Prostate gland (tissue), 2 donors: ENCODE results near the gene MYCBP2. TPM values are rescaled to one million over a fixed set of nuclear protein-coding genes. Genes with fewer than 3 reads are reported as not detected.

Source experiments
- DNase-seq: peaks from one replicate; pipeline ENCODE4 v3.0.0-alpha.2; 2019; ENCODE audit warnings: low spot score
- H3K27ac ChIP-seq, 2 donors: fragments of 200-600 bp; sonication (generic); 2 replicates each; pipeline ENCODE4 v1.5.1; 2017 to 2019
- H3K27me3 ChIP-seq: fragments of 200-600 bp; sonication (generic); replicated peaks from 2 replicates; pipeline ENCODE4 v1.5.1; 2019; ENCODE audit not compliant: insufficient read depth
- H3K36me3 ChIP-seq, 2 donors: fragments of 200-600 bp; sonication (generic); 1 replicate in 1 of 2; 2 replicates in 1 of 2; pipeline versions ENCODE4 v1.5.1 to v1.8.1; 2017 to 2019
- H3K4me1 ChIP-seq: fragments of 200-600 bp; sonication (generic); replicated peaks from 2 replicates; pipeline ENCODE4 v1.5.1; 2019
- H3K4me3 ChIP-seq, 2 donors: fragments of 200-600 bp; sonication (generic); 2 replicates each; pipeline ENCODE4 v1.5.1; 2017 to 2019
- H3K9me3 ChIP-seq: fragments of 200-600 bp; sonication (generic); 2 replicates; pipeline ENCODE4 v1.5.1; 2017
- CTCF ChIP-seq, 4 experiments: fragments of 200-600 bp in 2 of 4; fragments of 450-650 bp in 2 of 4; sonication (generic) in 2 of 4; IDR thresholded peaks; 1 replicate in 3 of 4; 2 replicates in 1 of 4; pipeline ENCODE4 v1.5.1; 2016 to 2019; ENCODE audit warnings: antibody characterized with exemption in 4 of 4, mild to moderate bottlenecking in 2 of 4, moderate library complexity in 2 of 4
- POLR2A ChIP-seq: fragments of 450-650 bp; IDR thresholded peaks from one replicate; pipeline ENCODE4 v1.6.1; 2016; ENCODE audit warnings: antibody characterized with exemption, mild to moderate bottlenecking
- POLR2AphosphoS5 ChIP-seq: sonication (generic); formaldehyde crosslinking; IDR thresholded peaks from one replicate; pipeline ENCODE4 v1.6.1; 2017; ENCODE audit warnings: antibody characterized with exemption
- WGBS: methylation state at CpG from one replicate; pipeline ENCODE4 v1.1.5; 2018; 5-methylcytosine and 5-hydroxymethylcytosine counted together
- intact Hi-C: fragments of 100-400 bp; cut with DNase I; formaldehyde crosslinking; loops from one replicate; pipeline ENCODE4 v1.14.2; 2022
- total RNA-seq, 2 donors: library from RNA; depleted of rRNA; stranded (reverse); fragments of >200 nt; gene quantifications; one replicate each; pipeline ENCODE4 v1.1.0, GENCODE V29; 2016

The MYCBP2 gene
- 100 to 1,000 TPM; 127 to 132 TPM for total RNA-seq

GRCh38 chr13:77326905-77327604 is at the start of gene MYCBP2:
MYCBP2 (minus strand) TSS chr13:77327094; CDS start chr13:77326775, 319 bp downstream.
- peak; percentile 98 for DNase-seq
- no peaks in the 10 kb centered on the region for H3K4me1 ChIP-seq
- H3K9me3 ChIP-seq = no peaks in the 10 kb centered on the region
- TF ChIP-seq POLR2A = peak; percentile 92
- TF ChIP-seq POLR2AphosphoS5 = peak; percentile 99
- no peak for TF ChIP-seq CTCF (IDR thresholded peaks at IDR 0.05)
- under 1% methylated on average over 35 of the region's 35 CpGs for WGBS
- peak within 1 kb of the TSS; percentile 81 to 91 for H3K27ac ChIP-seq
- H3K36me3 ChIP-seq = no peaks in the 10 kb centered on the region
- no peaks in the 10 kb centered on the region for H3K27me3 ChIP-seq
- H3K4me3 ChIP-seq = peak within 1 kb of the TSS; percentile 88 to 91
- intact Hi-C loops = loop anchor here (2.0 to 10.0 kb wide), 2 partner anchors 62 to 300 kb away; partner anchors contain the start of gene FBXL3

- no peak for TF ChIP-seq CTCF (IDR thresholded peaks at IDR 0.05)
- no peak for TF ChIP-seq POLR2A
- no peak for TF ChIP-seq POLR2AphosphoS5
- H3K27me3 ChIP-seq = no peaks in the 10 kb centered on the region
- intact Hi-C loops = no loop called here
- no peaks in the 10 kb centered on the region for H3K4me1 ChIP-seq
- WGBS = 85% methylated on average over 1 of the region's 1 CpG
- no peaks in the 10 kb centered on the region for H3K36me3 ChIP-seq
- H3K9me3 ChIP-seq = no peaks in the 10 kb centered on the region
- no peak overlapping the region for H3K4me3 ChIP-seq
- no peak overlapping the region for H3K27ac ChIP-seq
- DNase-seq = no peak
Observed at GRCh38 chr13:77375560-77376108, 48.7 kb upstream of the MYCBP2 start.

- Histone ChIP-seq H3K4me3 (no peak overlapping the region), H3K27ac (no peak overlapping the region), H3K36me3 (no peaks in the 10 kb centered on the region), H3K9me3 (no peaks in the 10 kb centered on the region), H3K27me3 (no peaks in the 10 kb centered on the region), H3K4me1 (no peaks in the 10 kb centered on the region)
- DNase-seq = no peak
- TF ChIP-seq CTCF (IDR thresholded peaks at IDR 0.05) (no peak), POLR2AphosphoS5 (no peak), POLR2A (no peak)
- 75% methylated on average over 2 of the region's 2 CpGs for WGBS
- intact Hi-C loops = no loop called here
Observed at GRCh38 chr13:77374786-77375185, 47.9 kb upstream of the MYCBP2 start.

GRCh38 chr13:77374339-77374738 is 47.4 kb upstream of the MYCBP2 start:
- H3K36me3 ChIP-seq = no peaks in the 10 kb centered on the region
- H3K27me3 ChIP-seq = no peaks in the 10 kb centered on the region
- H3K27ac ChIP-seq = no peak overlapping the region
- no peaks in the 10 kb centered on the region for H3K4me1 ChIP-seq
- DNase-seq = no peak
- intact Hi-C loops = no loop called here
- H3K9me3 ChIP-seq = no peaks in the 10 kb centered on the region
- WGBS = 51% methylated on average over 1 of the region's 1 CpG
- no peak for TF ChIP-seq CTCF (IDR thresholded peaks at IDR 0.05)
- no peak for TF ChIP-seq POLR2A
- TF ChIP-seq POLR2AphosphoS5 = no peak
- H3K4me3 ChIP-seq = no peak overlapping the region

GRCh38 chr13:77373502-77373901 is 46.6 kb upstream of the MYCBP2 start:
- Histone ChIP-seq H3K27me3 (no peaks in the 10 kb centered on the region), H3K36me3 (no peaks in the 10 kb centered on the region), H3K9me3 (no peaks in the 10 kb centered on the region), H3K4me3 (no peak overlapping the region), H3K27ac (no peak overlapping the region), H3K4me1 (no peaks in the 10 kb centered on the region)
- TF ChIP-seq POLR2AphosphoS5 (no peak), CTCF (IDR thresholded peaks at IDR 0.05) (no peak), POLR2A (no peak)
- intact Hi-C loops = no loop called here
- WGBS = 68% methylated on average over 1 of the region's 1 CpG
- no peak for DNase-seq
